Lung (tissue), 12 donors: Measurements from ENCODE around the gene ERCC2. TPM values are rescaled to one million over a fixed set of nuclear protein-coding genes. Genes with fewer than 3 reads are reported as not detected.

Experiments
- ATAC-seq: fragments of 200-7000 bp; cut with Tn5 transposase; one replicate; pipeline ENCODE4 v1.9.1; 2020; ENCODE audit warnings: moderate number of reproducible peaks; ENCODE audit not compliant: insufficient read depth, low FRiP score
- DNase-seq, 3 donors: peaks; one replicate each; pipeline ENCODE4 v3.0.0-alpha.2; 2013 to 2017
- H3K27ac ChIP-seq, 2 donors: one replicate each; pipeline ENCODE4 v1.5.1; 2013; ENCODE audit warnings: mild to moderate bottlenecking in 2 of 2, moderate library complexity in 2 of 2, control low read depth in 1 of 2, inconsistent platforms in 1 of 2, low read depth in 1 of 2, low read length in 1 of 2
- H3K27me3 ChIP-seq, 3 donors: one replicate each; pipeline ENCODE4 v1.5.1; 2013; ENCODE audit warnings: low read length in 2 of 3; ENCODE audit not compliant: control insufficient read depth in 3 of 3, insufficient read depth in 3 of 3
- H3K36me3 ChIP-seq, 4 donors: one replicate each; pipeline ENCODE4 v1.5.1; 2013; ENCODE audit warnings: low read length in 4 of 4, mild to moderate bottlenecking in 1 of 4, moderate library complexity in 1 of 4; ENCODE audit not compliant: control insufficient read depth in 4 of 4, insufficient read depth in 4 of 4
- H3K4me1 ChIP-seq, 5 donors: one replicate each; pipeline ENCODE4 v1.5.1; 2013; ENCODE audit warnings: low read length in 5 of 5, mild to moderate bottlenecking in 2 of 5, moderate library complexity in 1 of 5; ENCODE audit not compliant: control insufficient read depth in 5 of 5, insufficient read depth in 5 of 5
- H3K4me3 ChIP-seq: one replicate; pipeline ENCODE4 v1.5.1; 2013; ENCODE audit warnings: mild to moderate bottlenecking, control low read depth, moderate library complexity
- H3K9ac ChIP-seq, 2 donors: one replicate each; pipeline ENCODE4 v1.5.1; 2013; ENCODE audit warnings: low read length in 2 of 2, control low read depth in 1 of 2; ENCODE audit not compliant: insufficient read depth in 1 of 2
- H3K9me3 ChIP-seq, 4 donors: one replicate each; pipeline ENCODE4 v1.5.1; 2013; ENCODE audit warnings: low read length in 3 of 4, mild to moderate bottlenecking in 1 of 4, moderate library complexity in 1 of 4; ENCODE audit not compliant: control insufficient read depth in 4 of 4, insufficient read depth in 3 of 4
- WGBS, 2 donors: extraction: QIAGEN DNeasy Blood & Tissue Kit; methylation state at CpG; one replicate each; pipeline ENCODE4 v1.1.7; 2013; 5-methylcytosine and 5-hydroxymethylcytosine counted together
- polyA plus RNA-seq, 2 donors: library from polyadenylated mRNA; stranded (reverse); fragments of 200-250 nt; gene quantifications; one replicate each; pipeline ENCODE4 v1.2.1, GENCODE V29; 2013
- total RNA-seq, 2 donors: library from RNA; depleted of rRNA in 1 of 2; stranded (reverse); fragments of >200 nt in 1 of 2; gene quantifications; one replicate each; pipeline ENCODE4 v1.2.1, GENCODE V29; 2014 to 2021
- TF ChIP-seq, protein P1 (sequence below): IDR thresholded peaks from 2 replicates; pipeline ENCODE4 v1.5.1; 2012; ENCODE audit warnings: mild to moderate bottlenecking; ENCODE audit errors: control extremely low read depth, extremely low read depth
- donor health status: control.
- donor health status: control.
- donor health status: Bipolar disorder and iron deficiency.
- donor health status: healthy.
- donor health status: DM: yes; HTN: yes; CAD: no.

The ERCC2 gene
- total and polyA plus RNA-seq, 4 donors, result 11.9 to 19.9 (median 16.3) TPM

DNA sequence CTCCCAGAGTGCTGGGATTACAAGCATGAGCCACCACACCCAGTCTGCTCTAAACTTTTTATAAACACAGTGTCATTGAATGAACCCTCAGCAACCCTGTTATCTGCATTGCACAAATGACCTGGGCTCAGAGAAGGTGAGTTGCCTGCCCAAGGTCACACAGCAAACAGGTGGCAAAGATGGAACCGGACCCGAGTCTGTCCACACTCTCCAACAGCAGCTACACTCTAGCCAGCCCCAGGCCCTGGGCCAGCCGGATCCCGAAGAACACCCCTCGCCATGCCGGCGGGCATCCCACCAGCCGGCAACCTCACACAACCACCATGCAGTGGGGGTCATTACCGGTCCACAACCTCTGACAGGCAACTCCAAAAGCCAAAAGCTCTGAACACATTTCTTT, 14.5 kb downstream of the ERCC2 start:
- WGBS, 2 donors, result 94 to 98% methylated on average over 9 of the region's 9 CpGs
- H3K36me3 ChIP-seq, result peaks cover 3 to 46% (median 22%) of the 10 kb centered on the region in 4 donors
- TF ChIP-seq, protein P1, sequence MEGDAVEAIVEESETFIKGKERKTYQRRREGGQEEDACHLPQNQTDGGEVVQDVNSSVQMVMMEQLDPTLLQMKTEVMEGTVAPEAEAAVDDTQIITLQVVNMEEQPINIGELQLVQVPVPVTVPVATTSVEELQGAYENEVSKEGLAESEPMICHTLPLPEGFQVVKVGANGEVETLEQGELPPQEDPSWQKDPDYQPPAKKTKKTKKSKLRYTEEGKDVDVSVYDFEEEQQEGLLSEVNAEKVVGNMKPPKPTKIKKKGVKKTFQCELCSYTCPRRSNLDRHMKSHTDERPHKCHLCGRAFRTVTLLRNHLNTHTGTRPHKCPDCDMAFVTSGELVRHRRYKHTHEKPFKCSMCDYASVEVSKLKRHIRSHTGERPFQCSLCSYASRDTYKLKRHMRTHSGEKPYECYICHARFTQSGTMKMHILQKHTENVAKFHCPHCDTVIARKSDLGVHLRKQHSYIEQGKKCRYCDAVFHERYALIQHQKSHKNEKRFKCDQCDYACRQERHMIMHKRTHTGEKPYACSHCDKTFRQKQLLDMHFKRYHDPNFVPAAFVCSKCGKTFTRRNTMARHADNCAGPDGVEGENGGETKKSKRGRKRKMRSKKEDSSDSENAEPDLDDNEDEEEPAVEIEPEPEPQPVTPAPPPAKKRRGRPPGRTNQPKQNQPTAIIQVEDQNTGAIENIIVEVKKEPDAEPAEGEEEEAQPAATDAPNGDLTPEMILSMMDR, result no peak
- no peaks in the 10 kb centered on the region for H3K27me3 ChIP-seq
- H3K9ac ChIP-seq, result no peak overlapping the region
- ATAC-seq, result no peak
- H3K9me3 ChIP-seq, result no peaks in the 10 kb centered on the region
- no peak overlapping the region for H3K4me3 ChIP-seq
- no peaks in the 10 kb centered on the region for H3K4me1 ChIP-seq
- no peak for DNase-seq
- no peak overlapping the region for H3K27ac ChIP-seq

DNA sequence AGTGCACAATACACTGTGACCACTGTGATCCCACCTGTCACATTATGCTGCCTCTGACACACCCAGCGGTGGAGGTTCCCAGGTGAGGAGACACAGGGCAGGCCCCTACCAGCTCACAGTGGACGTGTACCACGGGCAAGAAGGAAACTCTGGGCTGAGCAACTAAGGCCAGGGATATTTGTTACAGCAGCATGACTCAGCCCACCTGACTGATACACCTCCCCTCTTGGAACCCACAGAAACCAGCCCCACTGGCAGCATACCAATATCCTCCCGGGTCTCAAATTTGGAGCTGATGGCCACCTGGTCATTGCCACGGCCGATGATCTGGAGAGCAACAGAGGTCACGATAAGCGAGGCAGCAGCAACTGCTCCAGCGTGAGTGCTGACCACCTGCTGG, 15.0 kb downstream of the ERCC2 start:
- DNase-seq (no peak), ATAC-seq (no peak)
- peaks cover 3 to 50% (median 22%) of the 10 kb centered on the region in 4 donors for H3K36me3 ChIP-seq
- no peak overlapping the region for H3K27ac ChIP-seq
- no peaks in the 10 kb centered on the region for H3K27me3 ChIP-seq
- WGBS, 2 donors, result 98 to 99% methylated on average over 9 of the region's 9 CpGs
- no peak overlapping the region for H3K4me3 ChIP-seq
- H3K9ac ChIP-seq, result no peak overlapping the region
- H3K9me3 ChIP-seq, result no peaks in the 10 kb centered on the region
- H3K4me1 ChIP-seq, result no peaks in the 10 kb centered on the region
- TF ChIP-seq, protein P1, result no peak

DNA sequence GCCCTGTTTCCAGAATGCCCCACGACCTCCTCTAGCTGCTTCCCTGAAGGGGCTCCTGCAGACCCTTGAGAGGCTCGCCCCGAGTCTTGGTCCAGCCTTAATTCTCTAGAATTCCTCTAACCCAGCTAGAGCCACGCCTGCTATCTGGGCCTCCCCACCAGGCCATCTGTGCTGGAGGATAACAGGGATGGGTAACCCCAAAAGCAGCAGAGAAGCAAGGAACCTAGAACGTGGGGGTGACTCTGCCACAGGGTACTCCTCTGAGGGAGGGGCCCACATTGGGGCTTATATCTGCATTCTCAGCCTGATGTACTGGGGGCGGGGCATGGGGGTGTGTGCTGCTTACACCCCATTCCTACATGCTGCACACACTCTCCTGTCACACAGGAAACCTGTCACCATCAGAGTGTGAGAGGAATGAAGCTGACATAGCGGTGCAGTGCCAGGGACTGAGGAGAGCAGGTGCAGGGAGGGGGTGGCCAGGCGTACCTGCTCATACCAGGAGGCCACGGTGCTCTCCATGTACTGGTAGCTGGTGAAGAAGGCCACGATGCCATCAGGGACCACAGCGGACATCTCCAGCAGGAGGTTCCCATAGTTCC, 16.0 kb downstream of the ERCC2 start:
- ATAC-seq, result no peak
- 91 to 92% methylated on average over 11 of the region's 11 CpGs for WGBS, 2 donors

More for the DNA sequence above, 16.0 kb downstream of the ERCC2 start:
- DNase-seq, result no peak
- TF ChIP-seq, protein P1, result no peak
- Histone ChIP-seq H3K4me3 (no peak overlapping the region), H3K27ac (no peak overlapping the region), H3K27me3 (no peaks in the 10 kb centered on the region), H3K36me3 (peaks cover 3 to 50% (median 21%) of the 10 kb centered on the region in 4 donors), H3K4me1 (no peaks in the 10 kb centered on the region), H3K9me3 (no peaks in the 10 kb centered on the region), H3K9ac (no peak overlapping the region)
